Bronchial epithelial cell (primary cell): ENCODE results near the gene GARNL3. TPM values are rescaled to one million over a fixed set of nuclear protein-coding genes. Genes with fewer than 3 reads are reported as not detected.

Experiments used
- DNase-seq: peaks from one replicate; pipeline ENCODE4 v3.0.0-alpha.2; 2010; ENCODE audit warnings: low read depth
- FAIRE-seq: peaks from 2 replicates; lab custom pipeline; 2011; peaks lifted over from hg19 to GRCh38; lab: Jason Lieb, UNC
- H3K27me3 ChIP-seq: 2 replicates; pipeline ENCODE4 v1.5.1; 2011; ENCODE audit warnings: low read length; ENCODE audit not compliant: control insufficient read depth, insufficient read depth
- H3K36me3 ChIP-seq: 2 replicates; pipeline ENCODE4 v1.5.1; 2011; ENCODE audit warnings: low read length; ENCODE audit not compliant: control insufficient read depth, insufficient read depth
- H3K4me3 ChIP-seq: 2 replicates; pipeline ENCODE4 v1.5.1; 2011; ENCODE audit warnings: mild to moderate bottlenecking, low read depth, low read length, control low read depth
- CTCF ChIP-seq: IDR thresholded peaks from 2 replicates; pipeline ENCODE4 v1.5.1; 2011; ENCODE audit warnings: mild to moderate bottlenecking, moderate library complexity, low read length, control low read depth, inconsistent platforms; ENCODE audit not compliant: insufficient read depth, severe bottlenecking
- total RNA-seq: library from RNA; depleted of rRNA; stranded (reverse); fragments of >200 nt; gene quantifications from 2 replicates; pipeline ENCODE4 v1.2.1, GENCODE V29; 2014

The GARNL3 gene
- total RNA-seq, 1 donor from 2014 or later = 2.4 TPM

- no peak for FAIRE-seq
- no peak for DNase-seq
- no peak overlapping the region for H3K4me3 ChIP-seq
- H3K36me3 ChIP-seq = no peaks in the 10 kb centered on the region
- no peak for TF ChIP-seq CTCF
- no peaks in the 10 kb centered on the region for H3K27me3 ChIP-seq
Observed at GRCh38 chr9:127232833-127233549, 31.6 kb upstream of the GARNL3 start.

- FAIRE-seq (no peak), DNase-seq (no peak)
- no peak for TF ChIP-seq CTCF
- Histone ChIP-seq H3K36me3 (no peaks in the 10 kb centered on the region), H3K4me3 (no peak overlapping the region), H3K27me3 (no peaks in the 10 kb centered on the region)
Observed at GRCh38 chr9:127233550-127233949, 31.0 kb upstream of the GARNL3 start.

- DNase-seq = no peak
- TF ChIP-seq CTCF = no peak
- no peaks in the 10 kb centered on the region for H3K36me3 ChIP-seq
- H3K27me3 ChIP-seq = no peaks in the 10 kb centered on the region
- H3K4me3 ChIP-seq = no peak overlapping the region
- no peak for FAIRE-seq
Observed at GRCh38 chr9:127233989-127234388, 30.6 kb upstream of the GARNL3 start.

GRCh38 chr9:127237801-127238200 lies 26.8 kb upstream of the GARNL3 start:
- TF ChIP-seq CTCF = no peak
- no peaks in the 10 kb centered on the region for H3K36me3 ChIP-seq
- DNase-seq (peak; percentile 10), FAIRE-seq (no peak)
- no peaks in the 10 kb centered on the region for H3K27me3 ChIP-seq
- H3K4me3 ChIP-seq = no peak overlapping the region

- DNase-seq = no peak
- H3K27me3 ChIP-seq = no peaks in the 10 kb centered on the region
Observed at GRCh38 chr9:127241354-127241753, 23.2 kb upstream of the GARNL3 start.

More at GRCh38 chr9:127241354-127241753, 23.2 kb upstream of the GARNL3 start:
- Histone ChIP-seq H3K36me3 (no peaks in the 10 kb centered on the region), H3K4me3 (no peak overlapping the region)
- TF ChIP-seq CTCF = no peak
- no peak for FAIRE-seq
